Ishikawa (cell line): ENCODE measurements around the gene KIF26B.

Experiments
- CREB1 ChIP-seq: IDR thresholded peaks from 2 replicates; pipeline ENCODE4 v1.6.1; 2012; ENCODE audit warnings: low read depth
- EGR1 ChIP-seq: IDR thresholded peaks from 2 replicates; pipeline ENCODE4 v1.6.1; 2012
- EP300 ChIP-seq: IDR thresholded peaks from 2 replicates; pipeline ENCODE4 v1.6.1; 2012; ENCODE audit warnings: borderline replicate concordance
- RAD21 ChIP-seq: IDR thresholded peaks from 2 replicates; pipeline ENCODE4 v1.6.1; 2012; ENCODE audit warnings: low read depth
- REST ChIP-seq: IDR thresholded peaks from 2 replicates; pipeline ENCODE4 v1.6.1; 2012; ENCODE audit warnings: low read depth, mild to moderate bottlenecking
- TAF1 ChIP-seq: IDR thresholded peaks from 2 replicates; pipeline ENCODE4 v1.6.1; 2012; ENCODE audit warnings: low read depth, mild to moderate bottlenecking
- TEAD4 ChIP-seq: IDR thresholded peaks from 2 replicates; pipeline ENCODE4 v1.6.1; 2012
- YY1 ChIP-seq: IDR thresholded peaks from 2 replicates; pipeline ENCODE4 v1.6.1; 2012; ENCODE audit warnings: low read depth
- TF ChIP-seq, protein P1 (sequence below): IDR thresholded peaks from 2 replicates; pipeline ENCODE4 v1.6.1; 2012

- TF ChIP-seq TEAD4 (no peak), EGR1 (no peak), CREB1 (no peak), YY1 (no peak), REST (no peak), RAD21 (no peak), EP300 (no peak), TAF1 (no peak)
- TF ChIP-seq, protein P1, sequence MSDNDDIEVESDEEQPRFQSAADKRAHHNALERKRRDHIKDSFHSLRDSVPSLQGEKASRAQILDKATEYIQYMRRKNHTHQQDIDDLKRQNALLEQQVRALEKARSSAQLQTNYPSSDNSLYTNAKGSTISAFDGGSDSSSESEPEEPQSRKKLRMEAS = no peak
These were observed 187.0 kb downstream of the KIF26B start for GRCh38 chr1:245341743-245342142.
